HEK293 (cell line): Measurements from ENCODE around the gene CLEC2A.

ENCODE experiments used
- CTCF ChIA-PET: fragments of 350-600 bp; formaldehyde crosslinking; extraction: SDS; loops from one replicate; lab custom pipeline; 2021; ENCODE audit warnings: antibody characterized with exemption; lab: Yijun Ruan, JAX
- POLR2A ChIA-PET: fragments of 300-600 bp; formaldehyde crosslinking; extraction: SDS; loops from one replicate; lab custom pipeline; 2020; ENCODE audit warnings: antibody characterized with exemption, inconsistent platforms; lab: Yijun Ruan, JAX
- H3K27ac ChIP-seq: fragments of 200-500 bp; sonication (Bioruptor generic); 2 replicates; pipeline ENCODE4 v1.5.1; 2014; ENCODE audit warnings: low read depth, low read length, control low read depth, inconsistent platforms; ENCODE audit errors: extremely low read depth
- H3K36me3 ChIP-seq, 2 experiments: fragments of 200-500 bp in 1 of 2; sonication (Bioruptor generic) in 1 of 2; 1 replicate in 1 of 2; 2 replicates in 1 of 2; pipeline ENCODE4 v1.5.1; 2014 to 2017; ENCODE audit warnings: inconsistent platforms in 2 of 2, low read length in 2 of 2; ENCODE audit not compliant: control insufficient read depth in 2 of 2, insufficient read depth in 1 of 2
- H3K4me1 ChIP-seq: fragments of 200-500 bp; sonication (Bioruptor generic); 2 replicates; pipeline ENCODE4 v1.5.1; 2014; ENCODE audit warnings: mild to moderate bottlenecking, low read length, inconsistent platforms; ENCODE audit not compliant: control insufficient read depth, insufficient read depth
- H3K4me3 ChIP-seq: 2 replicates; pipeline ENCODE4 v1.5.1; 2011; ENCODE audit warnings: low read depth, mild to moderate bottlenecking, control low read depth, low read length, moderate library complexity
- H3K9me3 ChIP-seq: fragments of 200-500 bp; sonication (Bioruptor generic); 2 replicates; pipeline ENCODE4 v1.5.1; 2014; ENCODE audit warnings: low read depth, low read length, inconsistent platforms; ENCODE audit not compliant: control insufficient read depth, insufficient read depth
- ATF2 ChIP-seq: fragments of 450-650 bp; formaldehyde crosslinking; IDR thresholded peaks from 2 replicates; pipeline ENCODE4 v1.5.1; 2016; ENCODE audit warnings: missing biosample characterization, missing genetic modification characterization, low read depth
- CTCF ChIP-seq: fragments of 450-650 bp; formaldehyde crosslinking; IDR thresholded peaks from 2 replicates; pipeline ENCODE4 v1.5.1; 2016; ENCODE audit warnings: missing biosample characterization, missing genetic modification characterization
- GLI2 ChIP-seq: fragments of 450-650 bp; formaldehyde crosslinking; IDR thresholded peaks from 2 replicates; pipeline ENCODE4; 2017; ENCODE audit warnings: missing biosample characterization, missing genetic modification characterization, low read depth, borderline replicate concordance
- HOXC10 ChIP-seq: sonication (generic); formaldehyde crosslinking; IDR thresholded peaks from 2 replicates; pipeline ENCODE4 v1.8.1; 2023; ENCODE audit warnings: mild to moderate bottlenecking, missing genetic modification reagents
- MZF1 ChIP-seq: fragments of 450-650 bp; formaldehyde crosslinking; IDR thresholded peaks from 2 replicates; pipeline ENCODE4 v1.5.1; 2017; ENCODE audit warnings: missing biosample characterization, missing genetic modification characterization, borderline replicate concordance
- SP3 ChIP-seq: fragments of 450-650 bp; formaldehyde crosslinking; IDR thresholded peaks from 2 replicates; pipeline ENCODE4 v1.5.1; 2016; ENCODE audit warnings: missing biosample characterization, missing genetic modification characterization
- ZFHX2 ChIP-seq: fragments of 450-650 bp; formaldehyde crosslinking; conservative IDR thresholded peaks from 2 replicates; pipeline ENCODE4 v1.5.1; 2016; ENCODE audit warnings: missing biosample characterization, missing genetic modification characterization
- ZFP41 ChIP-seq: fragments of 450-650 bp; formaldehyde crosslinking; IDR thresholded peaks from 2 replicates; pipeline ENCODE4 v1.5.1; 2016; ENCODE audit warnings: missing biosample characterization, missing genetic modification characterization, borderline replicate concordance
- ZNF121 ChIP-seq: fragments of 450-650 bp; formaldehyde crosslinking; IDR thresholded peaks from 2 replicates; pipeline ENCODE4 v1.5.1; 2016; ENCODE audit warnings: missing biosample characterization, missing genetic modification characterization
- ZNF155 ChIP-seq: fragments of 450-650 bp; formaldehyde crosslinking; IDR thresholded peaks from 2 replicates; pipeline ENCODE4 v1.5.1; 2016; ENCODE audit warnings: missing biosample characterization, missing genetic modification characterization
- ZNF174 ChIP-seq: fragments of 450-650 bp; formaldehyde crosslinking; IDR thresholded peaks from 2 replicates; pipeline ENCODE4 v1.5.0; 2017; ENCODE audit warnings: missing biosample characterization, mild to moderate bottlenecking, missing genetic modification characterization
- ZNF324 ChIP-seq: fragments of 450-650 bp; formaldehyde crosslinking; IDR thresholded peaks from 2 replicates; pipeline ENCODE4 v1.5.1; 2016; ENCODE audit warnings: missing biosample characterization, missing genetic modification characterization
- ZNF629 ChIP-seq: fragments of 450-650 bp; formaldehyde crosslinking; IDR thresholded peaks from 2 replicates; pipeline ENCODE4 v1.5.1; 2017; ENCODE audit warnings: missing biosample characterization, missing genetic modification characterization
- ZNF654 ChIP-seq: fragments of 450-650 bp; formaldehyde crosslinking; IDR thresholded peaks from 2 replicates; pipeline ENCODE4 v1.5.1; 2016; ENCODE audit warnings: low read depth, missing biosample characterization, missing genetic modification characterization
- ZNF677 ChIP-seq: fragments of 450-650 bp; IDR thresholded peaks from 2 replicates; pipeline ENCODE4 v1.5.0; 2018; ENCODE audit warnings: missing biosample characterization, mild to moderate bottlenecking, missing genetic modification characterization, moderate library complexity
- ZNF768 ChIP-seq: fragments of 450-650 bp; formaldehyde crosslinking; IDR thresholded peaks from 2 replicates; pipeline ENCODE4 v1.5.1; 2018; ENCODE audit warnings: missing biosample characterization, mild to moderate bottlenecking, missing genetic modification characterization
- ZNF785 ChIP-seq: fragments of 450-650 bp; formaldehyde crosslinking; IDR thresholded peaks from 2 replicates; pipeline ENCODE4 v1.5.1; 2016; ENCODE audit warnings: missing biosample characterization, missing genetic modification characterization
- ZSCAN30 ChIP-seq: fragments of 450-650 bp; IDR thresholded peaks from 2 replicates; pipeline ENCODE4 v1.5.1; 2018; ENCODE audit warnings: missing biosample characterization, mild to moderate bottlenecking, missing genetic modification characterization, moderate library complexity

CLEC2A gene

GRCh38 chr12:9926876-9927275 is 5.3 kb downstream of the CLEC2A start:
- ChIA-PET CTCF (interaction anchor here (0.6 to 1.5 kb wide), 3 partner anchors 17 to 184 kb away, joined by 3 read pairs; no protein-coding TSS in a partner anchor), POLR2A (no interaction called here)
- Histone ChIP-seq H3K9me3 (no peaks in the 10 kb centered on the region), H3K4me3 (no peak overlapping the region), H3K36me3 (no peaks in the 10 kb centered on the region), H3K4me1 (no peaks in the 10 kb centered on the region), H3K27ac (no peak overlapping the region)
- TF ChIP-seq ZNF629 (no peak), CTCF (tag by site-specific recombination) (no peak), GLI2 (tag by site-specific recombination) (no peak), ZNF785 (tag by site-specific recombination) (no peak), ZFP41 (tag by site-specific recombination) (no peak), MZF1 (tag by site-specific recombination) (no peak), ZNF155 (tag by site-specific recombination) (no peak), ZSCAN30 (tag by site-specific recombination) (no peak), ZFHX2 (no peak), ZNF768 (no peak), ZNF677 (no peak), ZNF174 (tag by site-specific recombination) (no peak), ATF2 (tag by site-specific recombination) (no peak), ZNF324 (no peak)

GRCh38 chr12:9925705-9926393 is 6.3 kb downstream of the CLEC2A start:
- Histone ChIP-seq H3K4me1 (no peaks in the 10 kb centered on the region), H3K4me3 (no peak overlapping the region), H3K27ac (no peak overlapping the region), H3K9me3 (no peaks in the 10 kb centered on the region), H3K36me3 (no peaks in the 10 kb centered on the region)
- ChIA-PET CTCF (interaction anchor here (0.6 to 1.5 kb wide), 6 partner anchors 8 to 183 kb away, joined by 3 to 7 read pairs (median 3); no protein-coding TSS in a partner anchor), POLR2A (no interaction called here)
- no peak for TF ChIP-seq ZNF121 (tag by site-specific recombination)
- no peak for TF ChIP-seq SP3
- TF ChIP-seq ZNF654, result peak; percentile 44
- TF ChIP-seq CTCF (tag by site-specific recombination), result peak; percentile 20; the same call in 1 of the 2 replicates
- TF ChIP-seq HOXC10 (CRISPR knock-in tag), result no peak
